Activated naive CD4-positive, alpha-beta T cell treated with anti-CD3 and anti-CD28 coated beads, Interleukin-2, amount 50 U/mL, for 24 hours (primary cell): ENCODE data around the gene IQSEC2.

ENCODE experiments used
- H3K27ac Mint-ChIP-seq: one replicate; pipeline ENCODE4 v1.8.0; 2021; ENCODE audit warnings: mild to moderate bottlenecking, mixed read lengths
- H3K27me3 Mint-ChIP-seq: one replicate; pipeline ENCODE4 v1.8.0; 2021; ENCODE audit warnings: mixed read lengths
- H3K36me3 Mint-ChIP-seq: one replicate; pipeline ENCODE4 v1.8.0; 2021; ENCODE audit warnings: mixed read lengths
- H3K4me1 Mint-ChIP-seq: one replicate; pipeline ENCODE4 v1.8.0; 2021; ENCODE audit warnings: mixed read lengths
- H3K4me3 Mint-ChIP-seq: one replicate; pipeline ENCODE4 v1.8.0; 2021; ENCODE audit warnings: mild to moderate bottlenecking, mixed read lengths
- H3K9me3 Mint-ChIP-seq: one replicate; pipeline ENCODE4 v1.8.0; 2021; ENCODE audit warnings: mixed read lengths

Gene IQSEC2

DNA sequence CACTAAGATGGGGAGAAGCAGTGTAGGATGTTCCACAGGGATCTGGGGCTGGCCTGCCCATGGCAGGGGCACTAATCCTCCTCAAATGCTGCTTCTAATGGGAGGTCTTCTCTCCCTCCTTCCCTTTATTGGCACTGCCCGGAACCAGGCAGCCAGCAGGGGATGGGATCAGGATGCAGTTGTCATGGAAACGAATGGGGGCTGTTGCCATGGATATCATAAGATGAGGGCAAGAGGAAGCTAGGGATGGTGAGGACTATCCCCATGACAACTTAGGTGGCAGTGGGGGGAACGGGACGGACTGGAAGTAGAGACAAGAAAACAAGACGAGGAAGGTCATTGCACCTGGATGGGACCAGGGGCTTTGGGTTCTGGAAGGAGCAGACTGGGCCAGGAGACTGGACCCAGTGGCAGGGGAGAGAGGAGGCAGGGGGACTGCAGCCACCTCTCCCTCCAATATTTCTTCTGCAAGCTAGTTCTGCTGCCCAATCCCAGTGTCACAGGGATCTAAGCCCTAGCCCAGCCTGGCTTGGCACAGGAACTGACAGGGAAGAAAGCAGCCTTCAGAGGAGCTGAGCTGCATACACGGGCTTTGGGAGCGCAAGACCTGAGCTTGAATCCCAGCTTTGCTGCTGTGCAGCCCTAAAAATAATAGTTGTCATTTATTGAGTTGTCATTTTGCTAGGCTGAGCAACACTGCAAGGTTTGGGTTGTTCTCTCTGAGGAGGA is 19.0 kb downstream of the IQSEC2 start:
- H3K36me3 Mint-ChIP-seq = no peaks in the 10 kb centered on the region
- H3K27me3 Mint-ChIP-seq = no peaks in the 10 kb centered on the region
- H3K4me3 Mint-ChIP-seq = no peak overlapping the region
- H3K9me3 Mint-ChIP-seq = no peaks in the 10 kb centered on the region
- H3K4me1 Mint-ChIP-seq = peaks cover 23% of the 10 kb centered on the region
- no peak overlapping the region for H3K27ac Mint-ChIP-seq

DNA sequence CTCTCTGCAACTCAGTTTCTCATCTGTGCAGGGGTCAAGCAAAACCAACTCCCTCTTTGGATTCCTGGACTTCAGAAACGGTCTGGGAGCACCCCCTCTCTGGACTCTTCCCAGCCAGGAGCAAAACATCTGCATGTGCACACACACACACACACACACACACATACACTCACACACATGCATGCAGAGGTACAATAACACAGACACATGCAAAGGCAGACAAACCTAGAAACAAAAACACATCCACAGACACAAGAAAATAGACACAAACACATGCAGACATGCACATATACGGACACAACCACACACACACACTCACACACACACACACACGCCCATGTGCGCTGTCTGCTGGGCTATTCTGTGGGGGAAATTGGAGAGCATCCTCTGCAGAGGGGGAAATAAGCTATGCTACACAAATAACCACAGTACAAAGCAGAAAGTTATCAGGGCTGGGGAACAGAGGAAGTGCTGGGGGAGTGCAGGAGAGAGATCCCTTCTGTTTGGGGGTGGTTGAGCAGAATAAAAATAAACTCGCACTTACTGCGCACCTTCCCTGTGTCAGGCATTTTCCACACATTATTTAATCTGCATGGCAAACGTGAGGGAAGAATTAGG is 19.9 kb downstream of the IQSEC2 start:
- H3K9me3 Mint-ChIP-seq = no peaks in the 10 kb centered on the region
- H3K27me3 Mint-ChIP-seq = no peaks in the 10 kb centered on the region
- no peak overlapping the region for H3K27ac Mint-ChIP-seq
- no peak overlapping the region for H3K4me3 Mint-ChIP-seq
- peaks cover 23% of the 10 kb centered on the region for H3K4me1 Mint-ChIP-seq
- no peaks in the 10 kb centered on the region for H3K36me3 Mint-ChIP-seq

DNA sequence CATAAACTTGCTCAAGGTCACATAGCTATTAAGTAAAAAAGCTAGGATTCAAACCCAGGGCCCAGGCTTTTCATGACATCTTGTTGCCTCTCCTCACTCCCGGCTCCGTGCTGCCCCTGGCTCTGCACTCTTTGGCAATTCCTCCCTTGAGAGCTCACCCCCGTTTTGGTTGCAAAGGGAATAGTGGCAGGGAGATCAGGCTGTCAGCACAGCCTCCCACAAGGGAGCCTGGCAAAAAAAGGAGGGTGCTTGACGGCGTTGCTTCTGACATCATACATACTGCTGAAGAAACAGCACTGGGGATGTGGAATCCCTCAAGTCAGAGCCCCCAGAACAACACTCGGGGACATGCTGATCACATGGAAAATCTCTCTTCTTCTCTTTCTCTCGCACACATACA is 20.5 kb downstream of the IQSEC2 start:
- H3K27ac Mint-ChIP-seq = no peak overlapping the region
- no peaks in the 10 kb centered on the region for H3K9me3 Mint-ChIP-seq
- H3K36me3 Mint-ChIP-seq = no peaks in the 10 kb centered on the region
- peaks cover 23% of the 10 kb centered on the region for H3K4me1 Mint-ChIP-seq
- no peaks in the 10 kb centered on the region for H3K27me3 Mint-ChIP-seq
- no peak overlapping the region for H3K4me3 Mint-ChIP-seq

DNA sequence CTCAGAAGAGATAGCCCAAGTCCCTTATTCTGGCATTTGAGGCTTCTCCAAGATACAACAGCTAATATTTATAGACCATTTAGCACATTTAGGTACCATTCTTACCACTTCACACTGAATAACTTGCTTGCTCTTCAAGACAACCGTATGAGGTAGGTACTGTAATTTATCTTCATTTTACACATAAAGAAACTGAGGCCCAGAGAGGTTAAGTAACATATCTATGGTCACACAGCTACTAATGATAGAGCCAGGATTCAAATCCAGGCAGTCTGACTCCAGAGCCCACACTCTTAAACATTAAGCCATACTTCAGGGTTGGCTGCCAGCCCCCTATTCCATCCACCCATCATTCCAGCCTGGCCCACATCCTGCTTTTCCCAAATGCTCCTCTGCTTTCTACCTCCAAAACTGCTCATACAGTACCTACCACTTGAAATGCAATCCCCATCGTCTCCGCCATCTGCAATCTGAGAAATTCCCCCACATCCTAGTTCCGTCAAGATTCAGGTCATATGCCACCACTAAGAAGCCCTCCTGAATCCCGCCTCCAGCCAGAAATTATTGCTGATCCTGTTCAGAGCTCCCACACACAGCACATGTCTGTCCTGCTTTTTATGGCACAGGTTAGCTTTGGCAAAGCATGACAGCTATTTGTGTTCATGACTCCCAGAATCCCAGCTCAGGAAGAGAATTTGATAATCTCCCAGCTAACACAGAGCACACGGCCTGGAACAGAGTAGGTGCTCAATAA is 23.5 kb downstream of the IQSEC2 start:
- no peaks in the 10 kb centered on the region for H3K27me3 Mint-ChIP-seq
- no peaks in the 10 kb centered on the region for H3K36me3 Mint-ChIP-seq
- no peaks in the 10 kb centered on the region for H3K9me3 Mint-ChIP-seq
- no peak overlapping the region for H3K27ac Mint-ChIP-seq
- H3K4me1 Mint-ChIP-seq = peaks cover 14% of the 10 kb centered on the region
- H3K4me3 Mint-ChIP-seq = no peak overlapping the region

DNA sequence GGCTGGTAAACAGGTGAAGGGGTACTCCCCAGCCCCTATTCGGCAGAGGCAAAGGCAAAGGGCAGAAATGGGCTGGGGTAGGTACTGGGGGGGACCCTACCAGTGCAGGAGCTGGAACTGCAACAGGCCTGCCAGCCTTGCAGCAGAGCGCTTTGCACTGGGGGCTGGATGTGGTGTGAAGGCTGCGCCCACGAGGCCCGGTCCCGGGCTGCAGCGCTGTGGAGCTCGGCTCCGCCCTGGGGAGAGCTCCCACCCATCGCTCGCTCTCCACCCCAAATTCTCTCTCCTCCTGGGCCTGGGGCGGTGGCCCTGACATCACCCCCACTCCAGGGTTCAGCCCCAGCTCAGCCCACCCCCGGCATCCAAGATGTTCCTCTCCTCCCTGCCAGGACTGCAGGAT is 24.2 kb downstream of the IQSEC2 start:
- Mint-ChIP-seq H3K36me3 (no peaks in the 10 kb centered on the region), H3K9me3 (no peaks in the 10 kb centered on the region), H3K4me3 (no peak overlapping the region), H3K4me1 (peaks cover 10% of the 10 kb centered on the region), H3K27me3 (no peaks in the 10 kb centered on the region), H3K27ac (no peak overlapping the region)

DNA sequence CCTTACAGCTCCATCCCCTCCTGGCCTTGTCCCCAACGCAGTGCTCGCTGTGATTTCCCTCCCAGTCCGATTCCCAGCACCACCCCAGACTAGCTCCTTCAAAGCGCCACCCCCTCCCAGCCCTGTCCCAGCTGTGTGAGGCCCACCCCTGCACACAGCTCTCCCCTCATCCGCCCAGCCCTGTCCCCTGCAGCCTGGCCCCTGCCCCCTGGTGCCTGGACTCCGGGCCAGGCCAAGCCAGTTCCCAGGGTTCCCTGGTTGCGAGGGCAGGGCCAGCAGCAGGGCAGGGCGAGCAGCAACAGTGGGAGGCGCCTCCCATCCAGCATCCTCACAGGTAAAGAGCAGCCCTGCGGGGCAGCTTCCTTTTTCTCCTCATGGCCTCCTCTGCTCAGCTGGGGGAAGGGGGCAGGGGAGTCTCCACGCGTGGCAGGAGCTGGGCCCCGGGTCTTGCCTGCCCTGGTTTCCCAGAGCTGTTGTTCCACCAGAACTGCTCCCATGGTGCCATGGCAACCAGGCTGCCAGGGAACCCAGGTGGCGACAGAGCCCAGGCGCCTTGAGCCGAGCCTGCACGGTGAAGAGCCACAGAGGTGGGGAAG is 24.8 kb downstream of the IQSEC2 start:
- no peaks in the 10 kb centered on the region for H3K27me3 Mint-ChIP-seq
- H3K36me3 Mint-ChIP-seq = no peaks in the 10 kb centered on the region
- H3K27ac Mint-ChIP-seq = no peak overlapping the region
- no peaks in the 10 kb centered on the region for H3K9me3 Mint-ChIP-seq
- no peak overlapping the region for H3K4me3 Mint-ChIP-seq
- H3K4me1 Mint-ChIP-seq = peaks cover 4% of the 10 kb centered on the region

DNA sequence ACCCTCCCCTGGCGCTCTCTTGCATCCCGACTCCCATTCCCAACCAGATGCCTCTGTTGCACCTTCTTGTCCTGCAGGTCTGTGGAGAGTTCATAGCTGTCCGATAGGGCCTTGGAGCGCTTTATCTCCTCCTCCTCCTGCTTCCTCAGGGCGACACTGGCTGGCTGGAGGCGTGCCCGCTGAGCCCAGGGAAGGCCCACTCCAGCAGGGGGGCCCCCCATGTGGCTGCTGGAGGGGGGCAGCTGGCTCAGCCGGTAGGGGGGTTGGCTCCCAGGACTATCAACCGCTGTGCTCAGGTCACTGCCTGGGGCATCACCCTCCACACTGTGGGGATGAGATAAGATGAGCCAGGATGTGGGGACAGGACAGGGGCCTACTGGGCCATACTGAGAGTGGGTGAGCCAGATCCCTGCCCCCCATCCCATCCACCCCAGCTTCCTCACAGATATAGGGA is 25.6 kb downstream of the IQSEC2 start:
- Mint-ChIP-seq H3K27ac (no peak overlapping the region), H3K27me3 (no peaks in the 10 kb centered on the region), H3K4me1 (no peaks in the 10 kb centered on the region), H3K36me3 (no peaks in the 10 kb centered on the region), H3K9me3 (no peaks in the 10 kb centered on the region), H3K4me3 (no peak overlapping the region)

DNA sequence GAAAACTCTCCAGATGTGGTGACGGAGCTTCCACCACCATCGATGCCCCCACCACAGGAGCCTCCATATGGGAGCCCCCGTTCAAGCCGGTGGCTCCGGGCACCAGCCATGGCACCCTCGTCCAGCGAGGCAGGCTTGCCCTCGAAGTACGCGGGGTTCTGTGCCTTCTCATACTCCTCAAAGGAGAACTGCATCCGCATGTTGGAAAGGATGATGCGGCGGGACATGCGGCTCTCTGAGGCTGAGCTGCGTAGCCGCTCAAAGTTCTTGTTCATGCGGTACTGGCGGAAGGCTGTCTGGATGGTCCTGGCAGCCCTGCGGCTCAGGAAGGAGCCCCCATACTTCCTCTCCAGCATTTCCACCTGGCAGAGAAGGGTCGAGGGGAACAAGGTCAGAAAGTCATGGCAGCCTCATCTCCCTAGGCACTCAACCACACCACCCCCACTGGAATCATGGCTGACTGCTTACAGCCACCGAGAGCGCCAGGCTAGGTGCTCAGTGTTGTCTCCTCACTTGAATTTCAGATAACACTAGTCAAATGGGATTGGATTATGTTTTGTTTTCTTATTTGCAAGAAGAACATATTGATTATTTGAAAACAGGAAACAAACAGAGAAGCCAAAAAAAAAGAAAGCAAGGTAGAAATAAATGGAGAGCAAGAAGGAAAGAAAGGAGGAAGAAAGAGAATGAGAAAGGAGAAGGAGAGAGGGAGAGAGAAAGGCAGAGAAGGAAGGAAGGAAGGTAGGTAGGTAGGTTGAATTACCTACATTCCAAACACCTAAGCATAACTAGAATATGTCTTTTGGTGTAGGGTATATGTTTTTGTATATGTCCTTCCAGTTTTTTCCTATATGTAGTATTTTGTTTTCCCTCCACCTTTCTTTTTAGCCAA is 26.6 kb downstream of the IQSEC2 start:
- Mint-ChIP-seq H3K9me3 (no peaks in the 10 kb centered on the region), H3K36me3 (no peaks in the 10 kb centered on the region), H3K4me3 (no peak overlapping the region), H3K4me1 (no peaks in the 10 kb centered on the region), H3K27me3 (no peaks in the 10 kb centered on the region), H3K27ac (no peak overlapping the region)

DNA sequence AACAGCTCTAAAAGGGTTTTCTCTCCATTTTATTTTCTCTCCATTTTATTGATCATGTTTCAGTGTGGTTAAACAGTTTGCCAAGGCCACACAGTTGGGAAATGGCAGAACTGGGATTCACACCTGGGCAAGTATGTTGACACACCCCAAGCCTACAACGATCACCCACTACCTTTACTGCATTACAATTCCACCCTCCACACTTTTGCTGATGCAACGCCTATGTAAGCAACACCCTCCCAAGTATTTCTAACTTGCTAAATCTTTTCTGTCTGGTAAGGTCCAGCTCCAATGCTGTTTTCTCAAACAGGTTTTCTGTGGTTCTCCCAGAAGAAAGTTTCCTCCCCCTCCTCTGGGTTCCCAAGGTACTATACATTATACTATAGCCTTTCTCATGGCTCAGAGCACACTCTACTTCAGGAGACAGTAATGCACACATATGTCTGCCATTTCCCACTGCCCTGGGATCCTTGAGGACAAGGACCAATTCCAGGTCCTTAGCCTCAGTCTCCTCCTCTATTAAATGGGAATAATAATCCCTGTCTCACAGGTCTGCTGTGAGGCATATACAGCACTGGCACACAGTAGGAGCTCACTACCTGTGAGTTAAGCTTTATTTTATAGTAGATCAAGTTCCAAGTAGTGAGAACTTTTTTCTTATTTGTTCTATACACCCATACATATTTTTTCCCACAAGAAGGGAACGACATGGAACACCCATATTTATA is 27.9 kb downstream of the IQSEC2 start:
- Mint-ChIP-seq H3K27ac (no peak overlapping the region), H3K4me1 (no peaks in the 10 kb centered on the region), H3K36me3 (no peaks in the 10 kb centered on the region), H3K9me3 (no peaks in the 10 kb centered on the region), H3K27me3 (no peaks in the 10 kb centered on the region), H3K4me3 (no peak overlapping the region)

DNA sequence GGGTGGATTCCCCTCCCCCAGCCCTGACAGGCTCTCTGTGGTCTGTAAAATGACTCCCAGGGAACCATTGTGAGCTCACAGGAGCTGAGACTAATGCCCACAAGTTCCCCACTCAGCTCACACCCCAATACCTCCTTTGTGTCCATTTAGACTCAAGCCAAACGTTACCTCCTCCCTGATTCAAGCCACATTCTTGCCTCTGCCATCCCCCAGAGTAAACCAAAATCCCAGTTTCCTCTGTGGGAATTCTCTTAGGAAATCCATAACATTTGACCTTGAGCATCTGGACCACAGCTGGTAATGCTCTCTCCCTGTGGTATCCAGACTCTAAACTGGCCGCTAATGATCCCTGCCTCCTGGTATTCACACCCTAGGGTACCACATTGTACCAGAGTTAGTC is 30.1 kb downstream of the IQSEC2 start:
- Mint-ChIP-seq H3K27ac (no peak overlapping the region), H3K36me3 (no peaks in the 10 kb centered on the region), H3K4me1 (no peaks in the 10 kb centered on the region), H3K4me3 (no peak overlapping the region), H3K27me3 (no peaks in the 10 kb centered on the region), H3K9me3 (no peaks in the 10 kb centered on the region)

DNA sequence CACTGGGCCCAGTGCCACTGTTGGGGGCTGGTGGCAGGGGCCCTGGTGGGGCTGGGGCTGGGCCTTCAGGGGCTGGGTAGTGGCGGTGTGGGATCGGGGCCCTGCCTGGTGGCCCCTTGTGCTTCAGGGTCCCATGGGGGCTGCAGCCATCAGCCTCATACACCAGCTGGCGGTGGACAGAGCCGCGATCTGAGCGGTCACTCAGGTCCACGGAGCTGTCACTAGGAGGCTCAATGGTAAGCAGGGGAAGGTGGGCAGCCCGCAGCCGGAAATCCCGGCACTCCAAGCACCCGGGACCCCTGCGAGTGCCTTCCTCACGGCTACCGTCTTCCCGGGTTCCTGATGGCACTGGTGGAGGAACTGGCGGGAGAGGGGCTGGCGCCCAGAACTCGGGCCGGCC is 30.8 kb downstream of the IQSEC2 start:
- Mint-ChIP-seq H3K4me3 (no peak overlapping the region), H3K27me3 (no peaks in the 10 kb centered on the region), H3K27ac (no peak overlapping the region), H3K4me1 (no peaks in the 10 kb centered on the region), H3K9me3 (no peaks in the 10 kb centered on the region), H3K36me3 (no peaks in the 10 kb centered on the region)

DNA sequence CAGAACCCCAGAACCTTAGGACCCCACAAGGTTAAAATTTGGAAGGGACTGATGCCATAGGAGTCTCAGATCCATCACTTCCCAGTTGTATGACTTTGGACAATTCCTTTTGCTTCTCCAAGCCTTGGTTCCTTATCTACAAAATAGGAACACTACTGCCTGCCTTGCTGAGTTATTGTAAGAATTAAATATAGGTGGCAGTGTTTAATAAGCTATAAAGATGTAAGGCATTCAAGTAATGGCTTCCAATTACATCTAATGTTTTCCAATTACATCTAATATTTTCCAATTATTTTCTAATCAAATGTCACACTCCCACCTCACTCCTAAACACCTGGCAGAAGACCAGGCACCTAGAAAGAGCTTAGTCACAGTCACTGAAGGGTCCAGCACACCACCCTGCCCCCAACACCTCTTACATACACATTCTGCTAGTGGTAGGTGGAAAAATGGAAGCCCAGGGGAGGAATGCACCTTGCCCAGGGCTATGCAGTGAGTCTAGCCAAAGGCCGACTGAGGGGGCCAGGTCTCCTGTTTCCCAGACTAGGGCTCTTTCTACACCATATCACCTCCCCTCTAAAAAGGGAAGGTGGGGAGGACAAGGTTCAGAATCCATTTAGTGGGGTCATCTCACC is 31.9 kb downstream of the IQSEC2 start:
- H3K4me1 Mint-ChIP-seq = no peaks in the 10 kb centered on the region
- H3K36me3 Mint-ChIP-seq = no peaks in the 10 kb centered on the region
- no peaks in the 10 kb centered on the region for H3K9me3 Mint-ChIP-seq
- H3K27me3 Mint-ChIP-seq = no peaks in the 10 kb centered on the region
- H3K4me3 Mint-ChIP-seq = no peak overlapping the region
- no peak overlapping the region for H3K27ac Mint-ChIP-seq

DNA sequence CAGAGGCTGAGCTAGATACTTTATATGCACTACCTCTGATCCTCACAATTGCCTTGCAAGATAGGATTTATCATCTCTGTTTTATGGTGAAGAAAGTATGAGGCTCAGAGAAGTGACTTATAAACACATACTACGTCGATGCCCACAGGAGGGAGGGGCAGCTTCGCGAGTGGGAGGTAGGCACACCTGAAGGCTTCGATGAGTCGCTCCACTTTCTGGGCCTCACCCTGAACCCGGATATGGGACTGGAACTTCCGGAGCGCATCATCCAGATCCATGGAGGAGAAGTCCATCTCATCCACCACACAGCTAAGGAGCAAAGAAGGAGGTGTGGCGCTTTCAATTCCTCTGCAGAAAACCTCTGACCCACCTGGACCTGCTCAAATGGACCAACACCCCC is 33.5 kb downstream of the IQSEC2 start:
- no peak overlapping the region for H3K27ac Mint-ChIP-seq
- no peaks in the 10 kb centered on the region for H3K4me1 Mint-ChIP-seq
- H3K36me3 Mint-ChIP-seq = no peaks in the 10 kb centered on the region
- H3K27me3 Mint-ChIP-seq = no peaks in the 10 kb centered on the region
- no peak overlapping the region for H3K4me3 Mint-ChIP-seq
- no peaks in the 10 kb centered on the region for H3K9me3 Mint-ChIP-seq

DNA sequence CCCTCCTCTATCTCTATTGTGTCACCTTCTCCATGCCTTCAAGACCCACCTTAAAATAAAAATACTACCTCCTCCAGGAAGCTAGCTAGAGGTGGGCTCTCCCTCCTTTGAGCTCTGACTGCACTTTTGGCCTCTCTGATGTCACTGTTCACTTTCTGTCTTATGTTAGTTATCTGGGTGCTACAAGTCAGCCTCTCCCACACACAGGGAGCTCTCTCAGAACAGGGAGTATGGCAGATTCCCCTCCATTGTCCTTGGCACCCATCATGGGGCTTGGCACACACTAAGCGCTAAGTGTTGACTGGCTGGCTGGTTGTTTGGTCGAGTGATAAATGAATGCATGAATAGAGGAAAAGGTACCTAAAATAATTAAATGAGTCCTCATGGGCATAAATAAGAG is 35.2 kb downstream of the IQSEC2 start:
- H3K27me3 Mint-ChIP-seq = no peaks in the 10 kb centered on the region
- no peaks in the 10 kb centered on the region for H3K4me1 Mint-ChIP-seq
- no peaks in the 10 kb centered on the region for H3K9me3 Mint-ChIP-seq
- no peak overlapping the region for H3K27ac Mint-ChIP-seq
- H3K36me3 Mint-ChIP-seq = no peaks in the 10 kb centered on the region
- no peak overlapping the region for H3K4me3 Mint-ChIP-seq
